Measurements from ENCODE around the gene HS2ST1.
"Not testable (repeated sequence)": the region's sequence is repeated elsewhere in the genome, so short reads cannot be mapped to it uniquely, and the experiment has no call there.

Gene HS2ST1

DNA sequence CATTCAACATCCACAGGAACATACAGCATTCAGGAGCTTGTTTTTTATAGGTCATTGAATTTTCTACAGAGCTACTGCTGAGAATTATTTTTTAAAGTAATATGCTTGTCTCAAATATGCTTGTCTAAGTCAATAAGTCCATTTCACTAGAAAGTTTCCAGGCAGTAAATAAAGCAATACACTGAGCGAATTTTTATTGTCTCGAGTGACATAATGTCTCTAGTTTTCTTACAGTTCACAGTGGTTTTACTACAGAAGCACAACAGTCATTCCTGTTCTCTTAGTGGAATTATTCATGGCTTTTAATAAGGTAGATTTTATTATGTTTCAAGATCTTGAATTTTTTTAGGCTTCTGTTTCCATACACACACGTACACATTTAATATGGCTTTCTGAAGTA, 83.8 kb downstream of the HS2ST1 start:
- Histone ChIP-seq H3K27ac (ENCODE audit: insufficient read depth, low read length, poor library complexity, severe bottlenecking) (no peak overlapping the region), H3K4me1 (ENCODE audit: control insufficient read depth, insufficient read depth, low read length, poor library complexity, severe bottlenecking) (no peaks in the 10 kb centered on the region), H3K36me3 (ENCODE audit: control insufficient read depth, insufficient read depth, low read length) (no peaks in the 10 kb centered on the region), H3K27me3 (replicated peaks; ENCODE audit: control insufficient read depth, insufficient read depth, low read length, poor library complexity, severe bottlenecking) (no peaks in the 10 kb centered on the region), H3K9me3 (ENCODE audit: control insufficient read depth, low read length) (no peaks in the 10 kb centered on the region), H3K4me3 (ENCODE audit: insufficient read depth, low read depth, low read length, poor library complexity, severe bottlenecking) (no peak overlapping the region)
- DNase-seq: no peak

DNA sequence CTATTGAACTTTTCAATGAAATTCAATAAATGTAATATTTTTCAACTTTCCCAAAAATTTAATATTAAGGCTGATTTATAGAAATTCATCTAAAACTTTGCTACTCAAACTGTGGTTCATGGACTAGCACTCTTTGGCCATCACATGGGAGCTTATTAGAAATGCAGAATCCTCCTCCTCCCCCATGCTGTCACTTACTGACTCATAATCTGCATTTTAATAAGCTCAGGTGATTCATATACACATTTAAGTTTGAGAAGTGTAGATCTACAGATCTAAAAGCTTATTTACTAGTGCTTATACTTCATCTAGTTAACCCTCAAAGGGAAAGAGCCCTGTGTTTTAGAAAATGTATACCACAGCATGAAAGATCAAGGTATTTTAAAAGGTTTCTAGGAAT, 84.3 kb downstream of the HS2ST1 start:
- H3K27ac ChIP-seq (ENCODE audit: insufficient read depth, low read length, poor library complexity, severe bottlenecking): no peak overlapping the region
- no peaks in the 10 kb centered on the region for H3K4me1 ChIP-seq (ENCODE audit: control insufficient read depth, insufficient read depth, low read length, poor library complexity, severe bottlenecking)
- H3K27me3 ChIP-seq (replicated peaks; ENCODE audit: control insufficient read depth, insufficient read depth, low read length, poor library complexity, severe bottlenecking): no peaks in the 10 kb centered on the region
- no peak overlapping the region for H3K4me3 ChIP-seq (ENCODE audit: insufficient read depth, low read depth, low read length, poor library complexity, severe bottlenecking)
- H3K9me3 ChIP-seq (ENCODE audit: control insufficient read depth, low read length): no peaks in the 10 kb centered on the region
- H3K36me3 ChIP-seq (ENCODE audit: control insufficient read depth, insufficient read depth, low read length): no peaks in the 10 kb centered on the region
- no peak for DNase-seq

DNA sequence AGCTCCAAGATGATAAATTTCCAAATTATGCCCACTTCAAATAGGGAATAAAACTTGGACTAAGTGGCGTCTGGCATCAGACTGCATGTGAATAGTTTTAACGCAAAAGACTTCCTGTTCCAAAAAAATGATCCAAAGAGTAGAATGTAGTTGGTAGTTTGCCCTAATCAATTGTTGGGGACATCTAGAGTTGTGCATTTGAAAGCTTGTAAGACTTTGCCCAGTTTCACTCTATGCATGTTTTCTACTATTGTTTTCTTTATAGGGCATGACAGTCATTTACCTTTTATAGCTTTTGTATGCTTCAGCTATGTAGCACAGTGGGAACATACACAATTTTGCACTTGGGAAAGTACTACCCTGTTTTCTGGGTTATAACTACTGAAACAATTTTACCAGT, 86.0 kb downstream of the HS2ST1 start:
- Histone ChIP-seq H3K9me3 (ENCODE audit: control insufficient read depth, low read length) (no peaks in the 10 kb centered on the region), H3K27ac (ENCODE audit: insufficient read depth, low read length, poor library complexity, severe bottlenecking) (no peak overlapping the region), H3K4me3 (ENCODE audit: insufficient read depth, low read depth, low read length, poor library complexity, severe bottlenecking) (no peak overlapping the region), H3K36me3 (ENCODE audit: control insufficient read depth, insufficient read depth, low read length) (no peaks in the 10 kb centered on the region), H3K4me1 (ENCODE audit: control insufficient read depth, insufficient read depth, low read length, poor library complexity, severe bottlenecking) (no peaks in the 10 kb centered on the region), H3K27me3 (replicated peaks; ENCODE audit: control insufficient read depth, insufficient read depth, low read length, poor library complexity, severe bottlenecking) (no peaks in the 10 kb centered on the region)
- DNase-seq: no peak

DNA sequence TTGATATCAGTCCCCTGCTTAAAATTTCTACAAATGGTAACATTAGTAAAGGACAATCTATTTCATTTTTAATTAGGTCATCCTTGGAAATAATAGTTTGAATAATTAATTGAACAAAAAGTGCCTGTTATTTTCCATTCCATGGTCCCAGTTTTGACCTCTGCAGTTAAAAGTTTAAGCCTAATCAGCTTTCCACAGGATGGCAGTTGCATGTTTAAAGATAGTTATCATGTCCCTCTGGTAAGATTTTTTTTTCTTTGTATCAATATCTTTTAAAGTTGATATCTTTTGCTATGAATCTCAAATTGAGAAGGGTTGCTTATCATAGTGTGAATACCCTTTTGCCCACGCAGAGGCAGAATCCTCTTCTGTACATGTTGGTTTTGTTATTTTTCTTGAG, 90.4 kb downstream of the HS2ST1 start:
- no peaks in the 10 kb centered on the region for H3K36me3 ChIP-seq (ENCODE audit: control insufficient read depth, insufficient read depth, low read length)
- no peak overlapping the region for H3K27ac ChIP-seq (ENCODE audit: insufficient read depth, low read length, poor library complexity, severe bottlenecking)
- H3K4me3 ChIP-seq (ENCODE audit: insufficient read depth, low read depth, low read length, poor library complexity, severe bottlenecking): no peak overlapping the region
- DNase-seq: no peak
- H3K4me1 ChIP-seq (ENCODE audit: control insufficient read depth, insufficient read depth, low read length, poor library complexity, severe bottlenecking): no peaks in the 10 kb centered on the region
- no peaks in the 10 kb centered on the region for H3K9me3 ChIP-seq (ENCODE audit: control insufficient read depth, low read length)
- H3K27me3 ChIP-seq (replicated peaks; ENCODE audit: control insufficient read depth, insufficient read depth, low read length, poor library complexity, severe bottlenecking): no peaks in the 10 kb centered on the region

DNA sequence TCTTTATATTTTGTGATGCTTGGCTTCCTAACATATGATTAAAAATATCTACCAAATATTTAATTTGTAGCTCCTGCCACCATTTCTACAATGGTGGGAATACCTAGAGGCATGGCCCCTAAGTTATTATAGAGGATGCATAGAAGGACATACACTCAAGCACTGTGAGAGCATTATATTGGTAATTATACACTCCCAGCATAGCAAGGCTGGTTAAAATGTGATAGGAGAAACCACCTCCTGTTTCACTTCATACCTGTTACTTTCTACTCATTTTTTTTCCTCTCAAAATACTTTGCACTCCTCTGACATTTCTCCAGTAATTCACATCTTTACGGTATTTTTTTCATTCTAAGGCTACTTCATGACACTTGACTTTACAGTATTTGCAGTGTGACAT, 92.9 kb downstream of the HS2ST1 start:
- Histone ChIP-seq H3K4me1 (ENCODE audit: control insufficient read depth, insufficient read depth, low read length, poor library complexity, severe bottlenecking) (no peaks in the 10 kb centered on the region), H3K27ac (ENCODE audit: insufficient read depth, low read length, poor library complexity, severe bottlenecking) (no peak overlapping the region), H3K36me3 (ENCODE audit: control insufficient read depth, insufficient read depth, low read length) (no peaks in the 10 kb centered on the region), H3K4me3 (ENCODE audit: insufficient read depth, low read depth, low read length, poor library complexity, severe bottlenecking) (no peak overlapping the region), H3K9me3 (ENCODE audit: control insufficient read depth, low read length) (no peaks in the 10 kb centered on the region), H3K27me3 (replicated peaks; ENCODE audit: control insufficient read depth, insufficient read depth, low read length, poor library complexity, severe bottlenecking) (no peaks in the 10 kb centered on the region)
- DNase-seq: no peak

DNA sequence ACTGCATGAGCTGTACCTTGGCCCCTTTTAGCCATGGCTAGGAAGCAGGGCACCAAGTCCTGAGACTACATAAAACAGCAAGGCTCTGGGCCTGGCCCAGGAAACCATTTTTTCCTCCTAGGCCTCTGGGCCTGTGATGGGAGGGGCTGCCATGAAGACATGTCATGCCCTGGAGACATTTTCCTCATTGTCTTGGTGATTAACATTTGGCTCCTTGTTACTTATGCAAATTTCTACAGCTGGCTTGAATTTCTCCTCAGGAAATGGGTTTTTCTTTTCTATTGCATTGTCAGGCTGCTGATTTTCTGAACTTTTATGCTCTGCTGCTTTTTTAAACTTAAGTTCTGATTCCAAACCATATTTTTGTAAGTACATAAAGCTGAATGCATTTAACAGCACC, 99.0 kb downstream of the HS2ST1 start:
- H3K9me3 ChIP-seq (ENCODE audit: control insufficient read depth, low read length); H3K4me1 ChIP-seq (ENCODE audit: control insufficient read depth, insufficient read depth, low read length, poor library complexity, severe bottlenecking); H3K36me3 ChIP-seq (ENCODE audit: control insufficient read depth, insufficient read depth, low read length); H3K27ac ChIP-seq (ENCODE audit: insufficient read depth, low read length, poor library complexity, severe bottlenecking); H3K4me3 ChIP-seq (ENCODE audit: insufficient read depth, low read depth, low read length, poor library complexity, severe bottlenecking); DNase-seq; H3K27me3 ChIP-seq (replicated peaks; ENCODE audit: control insufficient read depth, insufficient read depth, low read length, poor library complexity, severe bottlenecking): not testable (repeated sequence)

DNA sequence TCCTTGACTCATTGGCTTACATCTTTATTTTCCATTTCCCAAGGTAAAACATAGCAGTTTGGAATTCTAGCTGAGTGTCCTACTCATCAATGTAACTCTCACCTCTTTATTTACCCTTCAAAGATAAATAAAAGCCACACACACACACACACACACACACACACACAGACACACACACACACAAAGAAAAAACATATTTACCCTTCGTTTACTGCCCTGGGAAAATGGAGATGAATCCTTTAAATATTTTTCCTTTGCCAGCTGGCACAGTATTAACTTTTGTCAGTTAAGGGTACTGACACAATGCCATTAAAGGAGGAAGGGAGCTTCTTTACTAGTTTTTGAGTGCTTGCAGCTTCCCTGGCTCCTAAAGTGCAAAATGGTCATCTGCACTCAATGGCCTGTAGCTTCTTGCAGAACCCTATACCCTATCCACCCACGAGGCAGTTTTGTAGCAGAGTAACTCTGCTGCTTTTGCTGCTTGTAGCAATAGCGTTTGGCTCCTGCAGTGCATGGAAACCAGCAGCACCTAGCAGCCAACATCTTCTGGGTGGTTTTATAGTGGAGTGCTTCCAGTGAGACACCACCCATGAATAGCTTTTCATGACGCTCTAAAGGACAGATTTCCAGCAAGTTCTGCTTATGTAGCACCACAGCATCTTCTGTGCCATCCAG, 103.7 kb downstream of the HS2ST1 start:
- H3K4me3 ChIP-seq (ENCODE audit: insufficient read depth, low read depth, low read length, poor library complexity, severe bottlenecking): no peak overlapping the region
- H3K36me3 ChIP-seq (ENCODE audit: control insufficient read depth, insufficient read depth, low read length): no peaks in the 10 kb centered on the region
- H3K27me3 ChIP-seq (replicated peaks; ENCODE audit: control insufficient read depth, insufficient read depth, low read length, poor library complexity, severe bottlenecking): no peaks in the 10 kb centered on the region
- H3K27ac ChIP-seq (ENCODE audit: insufficient read depth, low read length, poor library complexity, severe bottlenecking): no peak overlapping the region
- H3K4me1 ChIP-seq (ENCODE audit: control insufficient read depth, insufficient read depth, low read length, poor library complexity, severe bottlenecking): no peaks in the 10 kb centered on the region
- DNase-seq: no peak
- H3K9me3 ChIP-seq (ENCODE audit: control insufficient read depth, low read length): peaks cover 1% of the 10 kb centered on the region

DNA sequence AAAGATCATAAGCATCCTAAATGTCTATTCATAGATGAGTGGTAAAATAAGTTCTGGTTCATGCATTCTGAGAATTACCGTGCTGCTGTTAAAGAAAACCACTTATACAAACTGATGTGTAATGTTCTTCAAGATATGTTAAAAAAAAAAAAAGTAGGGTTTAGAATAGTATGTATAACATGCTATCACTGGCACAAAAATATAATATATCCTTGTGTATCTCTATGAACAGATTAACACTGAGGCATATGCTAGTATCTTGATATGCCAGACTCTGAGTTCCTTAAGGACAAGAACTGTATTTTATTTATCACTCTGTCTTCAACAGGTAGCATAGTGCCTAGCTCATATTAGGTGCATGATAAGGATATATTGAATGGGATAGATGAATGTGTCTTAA, 108.9 kb downstream of the HS2ST1 start:
- DNase-seq: no peak
- Histone ChIP-seq H3K9me3 (ENCODE audit: control insufficient read depth, low read length) (no peaks in the 10 kb centered on the region), H3K4me3 (ENCODE audit: insufficient read depth, low read depth, low read length, poor library complexity, severe bottlenecking) (no peak overlapping the region), H3K4me1 (ENCODE audit: control insufficient read depth, insufficient read depth, low read length, poor library complexity, severe bottlenecking) (no peaks in the 10 kb centered on the region), H3K27ac (ENCODE audit: insufficient read depth, low read length, poor library complexity, severe bottlenecking) (no peak overlapping the region), H3K27me3 (replicated peaks; ENCODE audit: control insufficient read depth, insufficient read depth, low read length, poor library complexity, severe bottlenecking) (no peaks in the 10 kb centered on the region), H3K36me3 (ENCODE audit: control insufficient read depth, insufficient read depth, low read length) (no peaks in the 10 kb centered on the region)

DNA sequence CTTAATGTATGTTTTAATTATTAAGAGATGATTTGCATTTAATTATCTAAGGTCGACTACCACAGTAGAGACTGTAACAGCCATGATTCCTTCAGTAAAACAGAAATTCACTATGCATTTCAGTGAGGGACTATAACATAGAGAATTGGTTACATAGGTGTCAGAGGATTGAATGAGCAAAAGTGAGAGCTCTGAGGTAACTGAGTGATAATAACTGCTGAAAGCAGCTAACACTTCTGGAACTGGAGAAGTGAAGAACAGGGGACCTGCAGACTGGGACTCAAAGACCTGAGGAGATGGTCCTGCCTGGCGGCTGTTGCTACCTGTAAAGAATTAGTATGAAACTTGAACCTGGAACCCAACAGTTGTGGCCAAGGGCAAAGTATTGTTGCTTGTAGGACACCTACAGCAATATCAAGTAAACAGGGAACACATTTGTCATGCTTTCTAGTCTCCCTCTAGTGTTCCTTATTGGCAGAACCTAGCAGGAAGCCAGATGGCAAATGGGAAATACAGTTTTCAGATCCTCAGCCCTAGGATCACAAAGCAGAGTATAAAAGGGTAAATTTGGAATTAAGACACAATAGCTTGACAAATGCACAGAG, 110.6 kb downstream of the HS2ST1 start:
- Histone ChIP-seq H3K27ac (ENCODE audit: insufficient read depth, low read length, poor library complexity, severe bottlenecking) (no peak overlapping the region), H3K4me3 (ENCODE audit: insufficient read depth, low read depth, low read length, poor library complexity, severe bottlenecking) (no peak overlapping the region), H3K4me1 (ENCODE audit: control insufficient read depth, insufficient read depth, low read length, poor library complexity, severe bottlenecking) (no peaks in the 10 kb centered on the region), H3K9me3 (ENCODE audit: control insufficient read depth, low read length) (no peaks in the 10 kb centered on the region), H3K27me3 (replicated peaks; ENCODE audit: control insufficient read depth, insufficient read depth, low read length, poor library complexity, severe bottlenecking) (no peaks in the 10 kb centered on the region), H3K36me3 (ENCODE audit: control insufficient read depth, insufficient read depth, low read length) (no peaks in the 10 kb centered on the region)
- no peak for DNase-seq

DNA sequence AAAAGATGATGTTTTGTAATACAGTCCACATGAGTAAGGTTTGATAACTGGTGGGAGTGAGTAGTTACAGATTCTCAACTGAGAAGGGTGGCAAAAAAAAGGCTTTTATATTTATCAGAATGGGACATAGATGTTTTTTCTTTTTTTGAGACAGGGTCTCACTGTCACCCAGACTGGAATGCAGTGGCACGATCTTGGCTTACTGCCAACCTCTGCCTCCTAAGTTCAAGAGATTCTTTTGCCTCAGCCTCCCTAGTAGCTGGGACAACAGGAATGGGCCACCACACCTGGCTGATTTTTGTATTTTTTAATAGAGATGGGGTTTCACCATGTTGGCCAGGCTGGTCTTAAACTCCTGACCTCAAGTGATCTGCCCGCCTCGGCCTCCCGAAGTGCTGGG, 113.1 kb downstream of the HS2ST1 start:
- not testable (repeated sequence) for H3K9me3 ChIP-seq (ENCODE audit: control insufficient read depth, low read length); H3K27ac ChIP-seq (ENCODE audit: insufficient read depth, low read length, poor library complexity, severe bottlenecking); H3K4me3 ChIP-seq (ENCODE audit: insufficient read depth, low read depth, low read length, poor library complexity, severe bottlenecking); H3K27me3 ChIP-seq (replicated peaks; ENCODE audit: control insufficient read depth, insufficient read depth, low read length, poor library complexity, severe bottlenecking); H3K4me1 ChIP-seq (ENCODE audit: control insufficient read depth, insufficient read depth, low read length, poor library complexity, severe bottlenecking); DNase-seq; H3K36me3 ChIP-seq (ENCODE audit: control insufficient read depth, insufficient read depth, low read length)

Measured in effector memory CD4-positive, alpha-beta T cell (primary cell).